ENCODE results near the gene CYP4F12. TPM values are rescaled to one million over a fixed set of nuclear protein-coding genes. Genes with fewer than 3 reads are reported as not detected.

The CYP4F12 gene
- total and polyA plus RNA-seq, 2 of the 8 experiments (the other 6 are each of a cell fraction or from before 2014, with no cell fraction given), result not detected

DNA sequence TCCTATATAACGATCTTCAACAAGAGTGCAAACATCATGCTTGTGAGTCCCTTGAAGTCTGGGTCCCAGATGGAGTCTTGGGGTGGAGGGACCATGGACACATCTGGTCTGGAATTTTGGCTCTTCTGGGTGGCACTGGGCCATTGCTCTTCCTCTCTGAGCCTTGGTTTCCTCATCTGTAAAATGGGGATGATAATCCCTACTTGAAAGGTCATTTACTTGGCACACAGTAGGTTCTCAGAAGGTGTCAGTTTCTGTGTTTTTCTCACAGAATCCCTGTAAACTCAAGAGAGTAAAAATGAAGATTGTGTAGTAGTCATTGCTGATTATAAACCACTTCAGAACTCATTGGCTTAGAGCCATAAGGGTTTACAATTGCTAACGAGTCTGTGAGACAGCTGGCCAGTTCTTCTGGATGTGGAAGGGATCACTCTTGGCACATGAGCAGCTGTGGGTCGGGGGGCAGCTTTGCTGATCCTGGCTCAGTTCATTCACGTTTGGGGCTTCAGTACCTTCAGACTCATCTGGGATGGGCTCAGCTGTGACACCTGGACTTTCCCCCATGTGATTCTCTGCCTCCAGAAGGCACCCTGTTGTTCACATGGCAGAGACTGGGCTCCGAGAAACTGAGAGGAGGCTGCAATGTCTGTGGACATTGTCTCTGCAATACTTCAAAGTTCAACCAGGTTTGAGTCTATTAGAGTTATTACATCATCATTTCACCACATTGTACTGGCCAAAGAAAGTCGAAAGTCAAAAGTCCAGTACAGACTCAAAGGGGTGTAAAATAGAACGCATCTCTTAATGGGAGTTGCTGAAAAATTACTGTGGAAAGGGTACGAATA is 7.8 kb downstream of the CYP4F12 start (continued):
- TF ChIP-seq POLR2AphosphoS5 (IDR thresholded peaks at IDR 0.05; ENCODE audit: low read depth, low read length) (no peak), ASH2L (IDR thresholded peaks at IDR 0.05; ENCODE audit: low read length) (no peak)
